GM19099 (cell line): ENCODE results near the gene CDK17.

Experiments
- POLR2A ChIP-seq: IDR thresholded peaks from 3 replicates; pipeline ENCODE4 v1.6.1; 2011; ENCODE audit warnings: low read depth; ENCODE audit not compliant: insufficient read length; ENCODE audit errors: extremely low read depth

Gene CDK17

GRCh38 chr12:96343347-96343954 lies 56.8 kb downstream of the CDK17 start:
- no peak for TF ChIP-seq POLR2A

- TF ChIP-seq POLR2A = no peak
Measured at GRCh38 chr12:96338852-96339471, 61.3 kb downstream of the CDK17 start.

DNA sequence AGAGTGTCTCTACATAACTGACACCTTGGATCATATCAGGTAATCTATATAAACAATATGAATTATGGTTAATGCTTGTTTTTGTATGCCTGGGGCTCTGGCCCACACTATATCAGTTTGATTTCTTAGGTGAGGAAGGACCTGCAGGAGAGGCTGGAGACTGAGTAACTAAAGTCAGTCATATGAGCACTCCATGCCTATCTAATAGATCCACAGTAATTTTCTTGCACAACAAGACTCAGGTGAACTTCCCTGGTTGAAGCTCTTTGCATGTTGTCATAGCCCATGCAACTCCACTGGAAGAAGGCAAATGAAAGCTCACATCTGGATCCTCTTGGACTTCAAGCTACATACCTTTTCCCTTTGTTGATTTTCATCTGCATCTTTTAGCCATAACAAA lies 62.3 kb downstream of the CDK17 start:
- no peak for TF ChIP-seq POLR2A

DNA sequence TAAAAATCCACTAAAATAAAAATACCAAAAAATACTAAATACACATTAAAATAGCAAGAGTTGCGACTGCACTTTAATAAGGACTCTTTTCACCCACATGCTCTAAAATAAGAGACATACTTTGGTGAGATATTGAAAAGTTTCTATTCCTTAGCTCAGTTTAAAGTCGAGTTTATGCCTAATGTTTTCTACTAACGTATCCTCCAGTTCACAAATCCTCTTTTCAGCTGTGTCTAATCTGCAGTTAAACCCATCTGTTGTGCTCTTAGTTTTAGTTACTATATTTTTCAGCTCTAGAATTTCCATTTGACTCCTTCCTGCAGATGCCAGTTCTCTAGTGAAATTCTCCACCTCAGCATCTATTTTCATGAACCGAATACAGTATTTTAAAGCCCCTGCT lies 63.8 kb downstream of the CDK17 start:
- TF ChIP-seq POLR2A = no peak

GRCh38 chr12:96335270-96335669 lies 65.0 kb downstream of the CDK17 start:
- no peak for TF ChIP-seq POLR2A

DNA sequence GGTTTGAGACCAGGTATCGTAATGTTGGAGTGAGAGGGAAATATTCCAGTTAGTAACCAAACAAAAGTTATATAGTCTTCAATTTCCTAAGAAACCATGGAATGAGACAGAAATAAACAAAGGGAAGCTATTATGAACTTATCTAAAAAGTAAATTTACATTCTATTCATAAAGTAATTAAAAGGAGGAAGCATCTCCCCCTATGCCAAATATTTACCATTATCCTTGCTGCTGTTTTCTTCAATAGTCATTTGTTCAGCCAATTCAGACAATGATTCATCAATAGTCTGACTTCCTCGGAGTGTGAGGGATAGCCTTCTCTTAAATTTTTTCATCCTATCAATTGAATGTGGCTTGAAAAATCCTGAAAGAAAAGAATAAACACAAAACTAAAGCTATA lies 65.7 kb downstream of the CDK17 start:
- TF ChIP-seq POLR2A = no peak

- no peak for TF ChIP-seq POLR2A
Measured at GRCh38 chr12:96329545-96329944, 70.7 kb downstream of the CDK17 start.

- no peak for TF ChIP-seq POLR2A
Measured at GRCh38 chr12:96329018-96329417, 71.2 kb downstream of the CDK17 start.

DNA sequence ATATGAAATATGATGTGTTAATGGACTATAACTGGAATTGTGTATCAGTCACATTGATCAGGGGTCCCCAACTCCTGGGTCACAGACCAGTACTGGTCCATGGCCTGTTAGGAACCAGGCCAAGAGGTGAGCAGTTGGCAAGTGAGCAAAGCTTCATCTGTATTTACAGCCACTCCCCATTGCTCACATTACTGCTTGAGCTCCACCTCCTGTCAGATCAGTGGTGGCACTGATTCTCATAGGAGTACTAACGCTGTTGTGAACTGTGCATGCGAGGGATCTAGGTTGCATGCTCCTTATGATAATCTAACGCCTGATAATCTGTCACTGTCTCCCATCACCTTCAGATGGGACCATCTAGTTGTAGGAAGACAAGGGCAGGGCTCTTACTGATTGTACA lies 72.3 kb downstream of the CDK17 start:
- TF ChIP-seq POLR2A = no peak

GRCh38 chr12:96327346-96327745 lies 72.9 kb downstream of the CDK17 start:
- TF ChIP-seq POLR2A = no peak

DNA sequence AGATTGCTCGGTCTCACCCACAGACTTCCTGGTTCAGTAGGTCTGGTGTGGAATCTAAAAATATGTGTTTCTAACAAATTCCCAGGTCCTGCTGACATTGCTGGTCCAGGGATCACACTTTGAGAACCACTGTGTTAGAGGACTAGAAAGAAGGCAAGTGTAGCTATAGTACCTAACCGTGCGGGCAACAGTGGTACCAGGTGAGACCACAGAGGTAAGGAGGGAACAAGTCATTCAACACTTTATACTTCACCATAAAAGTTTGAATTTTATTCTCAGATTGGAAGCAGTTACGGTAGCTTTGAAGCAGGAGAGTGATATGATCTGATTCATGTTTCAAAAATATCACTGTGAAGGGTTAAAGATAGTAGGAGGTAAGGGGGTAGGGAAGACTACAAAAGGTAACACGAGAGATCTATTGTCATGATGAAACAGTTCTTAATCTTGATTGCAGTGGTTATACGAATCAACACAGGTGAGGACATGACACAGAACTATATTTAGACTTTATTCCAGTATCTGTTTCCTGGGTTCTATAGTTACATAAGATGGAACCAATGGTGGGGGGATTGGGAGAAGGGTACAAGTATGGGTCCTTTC lies 73.5 kb downstream of the CDK17 start:
- no peak for TF ChIP-seq POLR2A

DNA sequence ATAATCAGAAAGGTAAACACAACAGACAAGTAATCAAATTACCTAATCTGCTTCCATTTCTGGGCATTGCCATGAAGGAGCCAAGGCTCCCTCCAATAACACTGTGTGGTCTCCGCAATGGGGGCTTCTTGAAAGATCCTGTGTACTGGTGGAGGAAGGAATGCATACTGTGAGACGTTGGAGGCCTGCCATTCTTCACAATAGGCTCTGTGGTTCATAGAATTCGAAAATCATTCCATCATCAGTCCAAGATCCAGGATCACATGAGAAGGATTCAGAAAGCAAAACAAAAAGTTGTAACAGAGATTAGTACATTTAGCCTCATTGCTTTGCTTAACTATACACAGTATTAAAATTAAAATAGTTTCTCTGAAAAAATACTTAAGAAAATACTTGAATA lies 76.3 kb downstream of the CDK17 start:
- TF ChIP-seq POLR2A = no peak

GRCh38 chr12:96322720-96323119 lies 77.5 kb downstream of the CDK17 start:
- no peak for TF ChIP-seq POLR2A

- no peak for TF ChIP-seq POLR2A
Measured at GRCh38 chr12:96321941-96322340, 78.3 kb downstream of the CDK17 start.

DNA sequence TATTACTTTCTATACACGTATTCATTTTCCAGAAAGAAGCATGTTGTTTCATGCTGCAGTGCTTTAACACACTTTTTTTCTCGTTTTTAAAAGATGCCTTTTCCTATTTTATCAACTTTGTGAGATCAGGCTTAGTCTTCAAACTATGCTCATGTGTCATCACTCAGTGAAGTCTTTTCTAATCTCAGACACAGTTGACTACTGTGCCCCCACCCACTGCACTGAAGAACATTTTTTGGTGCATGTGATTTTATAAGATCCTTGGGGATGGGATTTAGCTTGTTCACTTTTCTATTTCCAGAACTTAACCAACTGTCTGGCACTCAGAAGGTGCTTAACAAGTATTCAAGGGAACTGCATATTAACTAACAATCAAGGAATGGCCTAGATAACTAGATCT lies 85.5 kb downstream of the CDK17 start:
- no peak for TF ChIP-seq POLR2A

DNA sequence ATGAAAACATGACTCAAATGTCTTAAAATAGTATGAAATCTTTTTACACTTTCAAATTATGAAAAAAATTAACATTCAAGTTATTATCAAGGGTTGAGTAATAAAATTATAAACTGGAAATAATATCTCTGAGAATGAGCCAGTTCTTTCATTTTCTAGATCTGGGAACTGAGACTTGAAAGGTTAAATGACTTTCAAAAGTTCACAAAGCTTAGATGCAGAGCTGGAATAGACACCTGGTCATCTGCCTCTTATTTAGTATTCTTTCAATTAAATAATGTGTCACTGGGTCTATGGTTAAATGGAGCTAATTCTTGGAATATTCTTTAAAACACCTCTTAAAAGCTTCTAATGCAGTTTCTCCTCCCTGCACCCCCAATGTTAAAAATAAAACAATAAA lies 86.6 kb downstream of the CDK17 start:
- TF ChIP-seq POLR2A = no peak
